HL-60/S4 treated with retinoic acid at 250 ng/mL for 4 days and 3 days (cell line): ENCODE data around the gene PARVB.

Source experiments
- in situ Hi-C: fragments of 300-500 bp; cut with MboI; formaldehyde crosslinking; loops from 2 replicates; pipeline ENCODE4 v1.7.0; 2022; ENCODE audit warnings: low sequenced_read_pairs

Gene PARVB

DNA sequence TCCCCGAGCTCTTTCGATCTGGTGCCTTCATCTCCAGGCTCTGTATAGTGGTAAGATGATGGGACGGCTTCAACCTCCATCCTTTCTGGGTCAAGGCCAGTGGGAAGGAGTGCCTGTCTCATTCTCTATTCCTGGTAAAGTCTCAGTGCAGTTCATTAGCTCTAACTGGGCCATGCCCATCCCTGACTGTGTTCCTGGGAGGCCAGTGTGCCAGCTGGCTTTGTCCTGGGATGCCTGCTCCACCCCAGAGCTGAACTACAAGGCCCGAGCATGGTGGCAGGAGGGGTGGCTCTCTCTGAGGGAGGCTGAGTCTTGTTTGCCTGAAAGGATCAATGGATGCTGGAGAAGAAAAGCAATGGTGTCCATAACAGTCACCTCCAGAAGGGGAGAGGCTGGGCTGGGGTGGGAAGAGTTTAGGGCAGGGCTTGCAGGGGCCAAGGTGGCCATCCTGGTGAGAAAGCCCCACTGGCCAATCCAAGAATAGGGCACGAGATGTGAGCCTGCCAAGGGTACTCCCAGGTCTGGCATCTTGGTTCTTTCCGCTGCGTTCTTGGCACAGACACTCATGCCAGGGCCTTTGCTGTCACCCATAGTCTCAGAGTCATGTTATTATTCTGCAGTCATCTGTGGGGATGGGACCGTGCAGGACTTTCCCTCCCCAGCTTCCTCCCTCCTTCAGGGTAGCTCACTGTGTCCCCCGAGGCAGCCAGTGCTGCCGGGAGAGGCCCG, 60.1 kb downstream of the PARVB start:
- in situ Hi-C loops = loop anchor here (10.0 kb wide), 1 partner anchor 541 kb away; no protein-coding TSS in a partner anchor

DNA sequence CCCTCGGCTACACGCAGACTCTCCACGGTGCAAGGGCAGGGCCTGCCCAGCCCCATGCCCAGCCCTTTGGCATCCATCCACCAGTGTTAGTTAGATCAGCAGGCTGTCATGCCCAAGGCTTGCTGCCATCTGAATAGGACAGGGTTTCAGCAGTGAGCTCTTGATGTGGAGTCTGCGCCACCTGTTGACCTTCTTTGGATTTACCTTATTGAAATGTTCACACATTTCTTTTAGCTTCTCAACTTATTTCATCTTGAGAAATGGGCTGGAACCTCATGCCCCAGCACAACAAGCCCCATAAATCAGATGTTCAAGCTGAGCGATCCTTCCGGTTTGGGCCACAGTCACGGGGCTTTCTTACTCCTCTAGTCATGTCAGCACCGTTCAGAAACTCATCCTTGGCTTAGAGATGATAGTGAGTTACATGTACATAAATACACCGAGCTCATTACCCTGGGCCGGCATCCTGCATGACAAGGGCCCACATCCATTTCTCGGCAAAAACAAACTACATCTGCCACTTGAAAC, 61.7 kb downstream of the PARVB start:
- in situ Hi-C loops = loop anchor here (10.0 kb wide), 1 partner anchor 539 kb away; no protein-coding TSS in a partner anchor

DNA sequence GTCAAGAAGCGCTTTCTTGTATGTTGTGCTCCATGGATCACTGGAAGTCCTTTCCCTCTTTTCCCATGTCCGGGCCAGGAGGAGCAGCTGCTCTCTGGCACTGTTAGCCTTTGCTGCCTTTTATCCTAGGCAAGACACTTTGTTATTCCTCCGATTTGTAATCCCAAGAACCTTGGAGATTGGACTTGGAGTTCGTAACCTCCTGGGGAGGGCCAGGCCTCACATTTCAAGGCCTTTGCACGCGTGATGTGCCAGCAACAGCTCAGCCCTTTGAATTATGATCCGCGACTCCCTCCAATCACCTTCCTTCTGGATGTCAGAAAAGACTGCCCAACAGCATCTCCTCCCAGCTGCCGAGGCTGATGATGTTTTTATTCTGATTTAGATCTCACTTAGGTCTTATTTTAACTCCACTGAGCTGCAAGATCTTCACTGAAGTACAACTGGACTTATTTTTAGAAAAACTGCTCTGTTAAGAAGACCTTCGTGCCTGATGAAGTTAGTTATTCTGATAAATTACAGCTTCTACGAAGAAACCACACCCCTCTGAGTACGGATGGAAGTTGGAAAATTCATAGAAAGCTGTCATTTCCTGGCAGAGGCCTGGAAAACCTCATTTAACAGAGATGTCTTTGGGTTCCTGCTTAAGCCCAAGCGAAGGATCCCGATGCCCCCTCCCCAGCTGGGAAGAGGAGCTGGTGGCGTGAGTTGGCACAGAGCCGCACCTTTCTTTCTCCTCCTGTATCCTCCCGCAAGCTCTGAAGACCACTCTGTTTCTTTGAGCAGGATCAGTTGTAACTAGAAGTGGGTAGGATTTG, 62.4 kb downstream of the PARVB start:
- in situ Hi-C loops = loop anchor here (10.0 kb wide), 1 partner anchor 538 kb away; no protein-coding TSS in a partner anchor

DNA sequence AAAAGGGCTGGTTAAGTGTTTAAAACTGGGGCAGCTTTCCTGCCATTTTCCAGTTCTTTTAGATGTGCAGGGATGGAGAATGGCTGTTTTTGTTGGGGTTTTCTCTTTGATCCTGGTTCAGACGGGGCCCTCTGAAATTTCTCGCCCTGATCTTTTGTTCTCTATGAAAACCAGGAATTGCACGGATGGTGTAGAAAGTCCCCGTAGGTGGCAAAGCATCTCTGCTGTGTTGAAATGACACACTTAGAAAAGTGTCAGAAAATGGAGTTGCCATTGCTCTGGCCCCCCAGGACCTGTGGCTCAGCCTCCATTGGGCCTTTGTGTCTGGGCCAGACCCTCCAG, 63.0 kb downstream of the PARVB start:
- in situ Hi-C loops = loop anchor here (10.0 kb wide), 1 partner anchor 538 kb away; no protein-coding TSS in a partner anchor

DNA sequence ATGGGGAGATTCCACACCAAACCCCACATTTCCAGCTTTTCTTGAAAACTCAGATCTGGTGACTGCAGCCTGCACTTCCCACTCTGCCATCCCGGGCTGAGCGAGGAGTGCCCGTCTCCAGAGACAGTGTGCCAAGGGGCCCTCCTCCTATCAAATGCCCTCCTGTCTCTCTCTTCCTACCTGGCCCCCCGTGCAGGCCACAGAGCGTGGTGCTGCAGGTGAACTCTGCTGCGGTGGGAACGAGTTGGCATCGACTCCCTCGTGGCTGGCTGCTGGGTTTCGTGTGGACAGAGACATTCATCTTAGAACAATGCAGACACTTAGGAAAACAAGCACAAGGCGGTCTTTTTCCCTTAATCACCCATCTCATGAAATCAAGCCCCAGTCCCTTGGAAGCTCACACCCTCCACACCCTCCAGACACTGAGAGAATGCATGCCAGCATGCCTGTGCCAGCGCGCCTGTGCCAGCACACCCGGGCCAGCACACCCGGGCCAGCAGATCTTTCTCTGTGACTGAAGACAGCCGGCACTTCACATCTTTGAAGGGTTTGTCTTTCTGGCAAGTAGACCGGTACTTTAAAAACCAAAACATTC, 65.0 kb downstream of the PARVB start:
- in situ Hi-C loops = loop anchor here (10.0 kb wide), 1 partner anchor 536 kb away; no protein-coding TSS in a partner anchor

DNA sequence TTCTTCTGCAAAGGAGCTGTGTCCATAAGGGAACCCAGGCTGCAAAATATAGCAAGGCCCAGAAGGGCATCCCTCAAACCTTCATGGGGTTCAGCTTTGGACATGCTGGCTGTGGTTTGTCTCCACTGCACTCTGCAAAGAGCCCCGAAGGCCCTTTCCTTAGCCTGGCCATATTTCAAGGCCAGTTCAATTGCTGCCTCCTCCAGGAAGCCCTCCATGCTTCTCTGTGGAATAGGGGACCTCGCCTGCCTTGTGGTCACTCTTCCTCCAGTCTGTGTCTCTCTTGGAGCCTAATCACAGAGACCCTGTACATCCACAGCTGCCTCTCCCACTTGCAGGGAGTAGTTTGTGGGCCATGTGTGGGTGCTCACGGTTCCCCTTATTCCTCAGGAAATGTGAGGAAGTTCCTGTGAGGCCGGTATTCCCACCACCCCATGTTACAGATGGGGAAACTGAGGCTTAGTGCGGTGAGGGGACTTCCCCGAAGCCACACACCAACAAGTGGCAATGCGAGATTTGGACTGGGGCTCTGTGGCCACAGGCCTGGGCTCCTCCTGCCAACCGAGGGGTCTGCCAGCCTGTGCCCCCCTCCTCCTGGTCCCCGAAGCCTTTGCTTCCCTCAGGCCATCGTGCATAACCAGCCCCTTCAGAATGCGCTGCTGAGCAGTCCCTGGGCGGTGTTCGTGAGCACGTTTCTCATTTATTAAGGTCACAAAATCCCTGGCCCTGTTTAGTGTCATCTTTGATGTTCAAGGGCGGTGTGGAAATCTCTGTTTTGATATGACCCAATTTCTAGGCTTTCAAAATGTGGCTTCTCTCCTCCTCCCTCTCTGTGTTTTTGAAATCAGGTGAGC, 65.8 kb downstream of the PARVB start:
- in situ Hi-C loops = loop anchor here (10.0 kb wide), 1 partner anchor 535 kb away; no protein-coding TSS in a partner anchor

DNA sequence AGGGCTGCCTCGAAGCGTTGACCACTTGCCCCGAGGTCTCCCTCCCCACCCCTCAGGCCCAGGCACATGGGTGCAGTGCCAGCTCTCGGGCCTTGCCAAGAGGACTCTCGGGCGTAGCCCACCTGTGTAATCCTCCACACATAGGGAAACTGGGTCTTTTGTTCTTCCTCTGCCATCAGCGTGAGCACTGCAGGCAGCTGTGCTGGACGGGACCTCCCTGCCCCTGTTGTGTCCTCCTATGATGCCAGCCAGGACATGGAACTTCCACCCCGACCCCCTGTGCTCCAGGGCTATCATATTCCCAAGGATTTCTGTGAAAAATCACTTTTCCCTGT, 66.4 kb downstream of the PARVB start:
- in situ Hi-C loops = no loop called here

DNA sequence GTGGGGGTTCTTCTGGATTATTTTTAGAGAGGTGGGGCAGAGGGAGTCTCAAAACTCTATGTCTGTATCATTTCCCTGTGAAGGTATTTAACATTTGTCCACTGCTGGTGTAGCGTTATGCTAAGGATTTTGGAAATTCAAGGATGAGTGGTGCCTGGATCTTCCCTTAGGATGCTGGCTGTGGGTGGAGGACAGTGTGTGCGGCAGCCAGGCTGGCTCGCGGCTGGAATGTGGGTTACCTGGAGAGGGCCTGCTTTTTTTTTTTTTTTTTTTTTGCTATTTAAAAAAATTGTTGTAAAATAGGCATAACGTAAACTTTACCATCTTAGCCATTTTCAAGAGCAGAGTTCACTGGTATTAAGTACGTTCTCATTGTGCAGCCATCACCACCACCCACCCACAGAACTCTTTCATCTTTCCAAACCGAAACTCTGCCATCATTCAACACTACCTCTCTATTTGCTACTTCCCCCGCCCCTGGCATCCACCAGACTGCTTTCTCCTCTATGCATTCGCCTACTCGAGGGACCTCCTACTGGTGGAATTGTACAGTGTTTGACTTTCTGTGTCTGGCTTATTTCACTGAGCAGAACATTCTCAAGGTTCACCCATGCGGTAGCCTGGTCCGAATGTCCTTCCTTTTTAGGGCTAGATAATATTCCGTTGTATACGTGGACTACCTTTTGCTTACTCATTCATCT, 67.1 kb downstream of the PARVB start:
- in situ Hi-C loops = no loop called here

DNA sequence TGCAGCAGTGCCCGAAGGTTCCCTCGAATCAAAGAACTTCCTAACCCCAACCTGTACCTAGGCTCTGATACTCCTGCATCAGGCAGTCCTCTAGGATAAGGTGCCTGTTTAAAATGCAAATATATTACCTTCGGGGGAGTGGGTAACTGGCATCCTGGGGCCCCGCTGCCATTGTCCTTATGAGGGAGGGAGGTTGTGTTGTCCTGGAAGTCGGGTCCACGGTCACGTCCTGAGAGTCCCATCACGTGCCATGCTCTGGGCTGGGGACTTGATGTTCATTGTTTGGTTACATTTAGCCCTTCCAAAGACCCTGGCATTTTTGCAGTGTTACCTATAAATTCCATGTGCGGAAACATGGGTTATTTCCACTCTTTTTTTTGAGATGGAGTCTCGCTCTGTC, 67.6 kb downstream of the PARVB start:
- in situ Hi-C loops = no loop called here

DNA sequence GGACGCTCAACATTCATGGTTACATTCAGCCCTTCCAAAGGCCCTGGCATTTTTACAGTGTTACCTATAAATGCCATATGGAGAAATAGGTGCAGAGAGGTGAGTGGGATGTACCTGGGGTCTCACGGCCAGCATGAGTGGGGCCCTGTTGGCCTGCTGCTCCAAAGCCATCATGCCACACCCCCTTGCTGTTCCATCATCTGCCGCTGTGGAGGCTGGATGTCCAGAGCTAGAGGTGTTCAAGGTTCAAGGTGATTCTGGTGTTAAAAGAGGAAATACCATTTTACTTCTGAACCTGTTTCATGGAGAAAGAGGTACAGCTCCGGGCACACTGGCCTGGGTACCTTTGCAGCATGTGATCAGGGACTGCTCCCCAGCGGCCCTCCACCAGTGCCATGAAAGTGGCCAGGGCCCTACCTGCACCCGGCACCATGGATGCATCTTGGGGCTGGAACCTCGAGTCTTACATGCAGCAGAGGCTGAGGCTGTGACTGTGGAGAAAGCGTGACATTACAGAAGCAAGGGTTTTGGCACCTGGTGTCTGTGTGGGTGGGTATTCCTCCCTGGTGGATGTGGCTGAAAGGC, 68.6 kb downstream of the PARVB start:
- in situ Hi-C loops = no loop called here

DNA sequence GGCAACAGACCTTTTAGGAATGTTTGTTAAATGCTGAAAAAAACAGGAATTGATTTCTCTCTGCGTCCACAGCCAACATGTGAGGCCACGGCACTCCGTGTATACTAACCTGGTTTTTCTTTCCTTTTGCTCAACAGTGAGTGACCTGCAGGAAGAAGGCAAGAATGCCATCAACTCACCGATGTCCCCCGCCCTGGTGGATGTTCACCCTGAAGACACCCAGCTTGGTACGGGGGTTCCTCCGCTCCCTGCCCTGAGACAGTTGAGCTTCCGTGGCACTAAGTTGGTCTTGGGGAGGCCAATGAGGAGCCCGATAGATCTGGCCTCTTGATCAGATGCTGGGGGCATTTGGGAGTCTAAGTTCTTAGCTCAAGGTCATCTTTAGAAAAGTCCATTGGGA, 69.7 kb downstream of the PARVB start:
- in situ Hi-C loops = no loop called here

DNA sequence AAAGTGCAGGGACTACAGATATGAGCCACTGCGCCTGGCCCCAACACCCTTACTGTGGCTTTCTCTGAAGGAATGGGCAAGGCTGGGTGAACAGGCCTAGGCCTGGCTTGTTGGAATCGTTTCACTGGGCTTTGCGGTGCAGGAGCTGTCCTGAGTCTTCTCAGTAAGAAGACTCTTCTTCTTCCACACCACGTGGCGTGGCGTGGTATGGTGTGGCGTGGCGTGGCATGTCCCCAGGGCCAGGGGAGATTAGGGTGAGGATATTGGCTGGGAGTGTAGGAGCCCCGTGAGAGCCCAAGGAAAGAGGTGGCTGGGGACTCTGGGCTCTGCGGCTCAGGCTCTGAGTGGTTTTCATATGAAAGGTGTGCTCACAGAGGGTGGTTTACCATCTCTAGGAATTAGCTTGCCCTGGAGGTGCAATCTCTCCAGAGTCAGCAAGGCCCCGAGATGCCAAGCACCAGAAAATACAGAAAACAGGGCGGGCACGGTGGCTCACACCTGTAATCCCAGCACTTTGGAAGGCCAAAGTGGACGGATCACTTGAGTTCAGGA, 70.7 kb downstream of the PARVB start:
- in situ Hi-C loops = no loop called here

DNA sequence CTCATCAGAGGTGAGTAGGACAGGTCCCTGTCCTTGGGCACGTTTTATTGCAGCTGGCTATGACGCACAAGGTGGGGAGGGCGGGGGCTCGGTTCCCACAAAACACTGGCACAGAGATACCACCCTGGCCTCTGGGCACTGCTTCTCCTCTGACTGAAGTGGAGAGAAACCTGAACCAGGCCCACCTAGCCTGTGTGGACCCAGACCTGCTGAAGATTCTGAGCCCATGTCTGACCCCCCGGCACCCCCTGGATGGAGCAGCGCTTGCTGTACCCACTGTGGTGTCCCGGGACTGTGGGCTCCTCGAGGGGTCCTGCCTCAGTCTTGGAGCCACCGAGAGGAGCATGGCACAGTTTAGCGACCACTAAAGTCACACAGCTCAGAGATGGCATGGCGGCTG, 72.6 kb downstream of the PARVB start:
- in situ Hi-C loops = no loop called here

DNA sequence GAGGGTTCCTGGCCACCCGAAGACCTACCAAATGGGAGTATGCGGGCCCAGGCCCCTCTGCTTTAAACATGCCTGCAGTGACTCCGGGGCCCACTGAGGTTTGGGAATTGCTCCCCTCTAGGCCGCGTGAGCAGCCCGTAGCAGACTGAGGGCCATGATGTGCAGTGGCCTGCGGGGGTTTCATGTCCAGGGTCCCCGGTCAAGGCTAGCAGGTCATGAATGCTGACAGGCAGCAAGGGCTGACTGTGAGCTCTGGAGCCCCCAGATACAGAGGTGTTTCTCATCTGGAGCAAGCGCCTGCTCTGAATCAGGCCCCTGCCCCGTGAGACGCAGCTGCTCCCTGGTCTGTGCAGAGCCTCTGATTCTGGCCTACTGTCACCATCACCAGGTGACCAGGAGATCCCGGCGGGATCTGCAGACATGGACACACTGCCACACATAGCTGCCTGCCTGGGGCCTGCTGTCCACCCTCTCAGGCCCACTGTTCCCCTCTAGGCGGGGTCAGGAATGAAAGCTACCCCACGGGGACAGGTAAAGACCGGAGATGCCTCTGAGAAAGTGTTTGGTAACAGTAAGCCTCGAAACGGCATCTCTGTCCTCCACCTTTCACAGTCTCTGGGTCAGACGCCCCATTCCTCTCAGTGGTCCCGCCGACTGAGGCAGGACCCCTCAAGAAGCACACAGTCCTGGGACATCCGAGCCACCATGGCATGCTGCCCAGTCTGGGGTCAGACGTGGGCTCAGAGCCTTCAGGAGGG, 73.3 kb downstream of the PARVB start:
- in situ Hi-C loops = no loop called here

DNA sequence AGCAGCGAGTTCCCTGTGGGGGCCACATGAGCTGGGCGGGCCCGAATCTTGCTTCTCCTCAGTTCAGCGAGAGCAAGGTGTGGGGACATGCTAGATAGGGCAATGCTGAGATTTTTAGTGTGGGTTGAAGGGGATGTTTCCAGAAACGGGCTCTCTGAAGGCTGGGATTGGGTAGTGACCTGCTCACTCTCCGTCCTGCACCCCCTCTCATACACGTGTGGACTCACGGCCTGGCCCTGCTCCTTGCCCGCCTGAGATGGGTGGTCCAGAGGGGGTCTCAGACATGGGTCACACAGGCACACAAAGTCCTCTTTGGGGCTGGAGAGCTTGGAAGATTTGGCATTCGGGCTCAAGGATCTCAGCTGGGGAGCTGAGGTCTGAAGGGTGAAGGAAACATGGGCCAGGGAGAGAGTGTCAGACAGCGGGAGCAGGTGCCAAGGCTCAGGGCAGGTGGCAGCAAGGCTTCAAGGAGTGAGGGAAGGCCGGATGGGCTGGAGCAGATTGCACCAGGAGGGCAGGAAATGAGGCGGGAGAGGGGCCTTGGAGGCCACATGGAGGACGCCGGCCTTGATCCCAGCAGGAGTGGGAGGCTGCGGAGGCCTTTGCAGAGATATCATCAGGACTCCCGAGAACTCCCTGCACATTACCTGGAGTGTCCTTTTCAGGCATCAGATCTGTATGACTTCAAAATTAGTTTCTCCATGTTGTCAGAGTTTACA, 74.1 kb downstream of the PARVB start:
- in situ Hi-C loops = no loop called here

DNA sequence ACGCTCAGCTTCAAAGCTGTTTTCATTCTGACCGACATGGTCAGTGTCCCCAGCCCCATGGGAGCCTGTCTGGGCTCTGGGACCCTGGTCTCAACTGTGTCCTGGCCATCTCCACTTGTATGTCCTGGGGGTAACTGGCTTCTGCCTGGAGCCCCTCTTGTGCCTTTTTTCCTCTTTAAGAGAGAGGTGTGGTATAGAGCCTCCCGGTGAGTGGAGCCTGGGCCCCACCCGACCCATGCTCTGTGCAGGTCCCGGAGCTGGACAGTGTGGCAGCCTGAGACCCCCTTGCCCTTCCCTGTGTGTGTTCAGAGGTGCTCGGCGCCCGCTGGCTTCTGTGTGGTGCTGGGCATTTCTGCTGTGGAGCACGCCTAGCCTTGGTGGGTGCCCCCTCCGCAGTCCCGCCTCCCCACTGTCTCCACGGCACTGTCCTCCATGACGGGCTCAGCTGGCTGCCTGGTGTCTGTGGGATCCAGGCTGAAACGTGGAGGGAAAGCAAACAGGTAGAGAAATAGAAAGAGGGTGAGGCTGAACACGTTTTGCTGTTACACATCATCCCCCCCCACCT, 74.9 kb downstream of the PARVB start:
- in situ Hi-C loops = no loop called here

DNA sequence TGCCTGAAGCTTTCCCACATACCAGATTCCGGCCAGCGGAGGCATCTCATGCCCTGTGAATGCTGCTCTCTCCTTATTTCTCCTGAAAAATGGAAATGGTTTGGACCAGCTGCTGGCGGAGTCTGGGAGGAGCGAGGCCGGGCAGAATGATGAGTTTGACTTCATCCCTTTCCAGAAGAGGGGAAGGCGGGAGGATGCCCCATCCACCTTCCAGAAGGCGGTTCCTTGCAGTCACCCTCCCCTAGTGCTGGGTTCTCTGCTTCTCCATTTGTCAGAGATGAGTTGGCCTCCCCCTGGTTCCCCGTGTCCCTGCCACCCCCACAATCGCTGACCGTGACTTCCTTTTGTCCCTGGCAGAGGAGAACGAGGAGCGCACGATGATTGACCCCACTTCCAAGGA, 75.6 kb downstream of the PARVB start:
- in situ Hi-C loops = no loop called here

DNA sequence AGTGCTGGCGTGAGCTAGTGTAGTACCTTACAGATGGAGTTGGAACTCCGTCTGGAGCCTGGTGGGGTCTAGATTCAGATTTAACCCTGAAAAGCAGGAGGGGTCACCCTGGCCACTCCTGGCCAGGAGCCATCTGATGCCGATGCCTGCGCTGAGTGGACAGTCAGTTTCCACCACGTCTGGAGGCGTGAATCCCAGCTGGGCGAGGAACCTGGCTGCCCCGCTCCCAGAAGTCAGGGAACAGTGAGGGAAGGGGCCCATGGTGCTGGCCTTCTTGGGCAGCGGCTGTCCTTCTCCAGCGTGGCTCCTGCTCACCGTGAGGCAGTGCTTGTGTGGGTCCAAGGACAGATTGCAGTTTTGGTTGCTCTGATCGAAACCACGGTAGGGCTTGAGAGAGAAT, 76.3 kb downstream of the PARVB start:
- in situ Hi-C loops = no loop called here
